K562 (cell line): Measurements from ENCODE around the gene MYO3A. TPM values are rescaled to one million over a fixed set of nuclear protein-coding genes. Genes with fewer than 3 reads are reported as not detected.

Experiments used
- ATAC-seq: fragments of 200-7000 bp; cut with Tn5 transposase; 3 replicates; pipeline ENCODE4 v1.9.1; 2020; ENCODE audit warnings: moderate library complexity
- BruUV-seq: library from RNA; stranded (reverse); fragments of 400-500 nt; replicated peaks from 2 replicates; lab custom pipeline; 2021; lab: Mats Ljungman, UMichigan
- CTCF ChIA-PET: fragments of 300-600 bp; formaldehyde crosslinking; extraction: SDS; loops from one replicate; lab custom pipeline; 2021; ENCODE audit warnings: low intra/inter-chr PET ratio; lab: Yijun Ruan, JAX
- POLR2A ChIA-PET: fragments of 300-600, 350-650 bp; sonication (Branson Sonifier 250); formaldehyde crosslinking; extraction: SDS; loops from one replicate; lab custom pipeline; 2021; ENCODE audit warnings: antibody characterized with exemption, inconsistent platforms; lab: Yijun Ruan, JAX
- DNase-seq, 4 experiments: peaks; one replicate each; pipeline versions ENCODE4 v3.0.0 to v3.0.0-alpha.2; 2011 to 2018; ENCODE audit warnings: low spot score in 3 of 4, mixed read lengths in 3 of 4; ENCODE audit errors: extremely low read depth in 1 of 4
- FAIRE-seq: peaks from 2 replicates; lab custom pipeline; 2011; peaks lifted over from hg19 to GRCh38; lab: Jason Lieb, UNC
- H2AFZ ChIP-seq: 2 replicates; pipeline ENCODE4 v1.6.0; 2011; ENCODE audit warnings: low read depth, low read length, control low read depth, inconsistent platforms
- H3K27ac ChIP-seq: fragments of 200-600 bp; 3 replicates; pipeline ENCODE4 v1.8.0; 2011; ENCODE audit warnings: low read depth, mild to moderate bottlenecking, control low read depth, inconsistent platforms, low read length, moderate library complexity, mixed read lengths; ENCODE audit errors: extremely low read depth
- H3K27me3 ChIP-seq, 2 experiments: fragments of 300-600 bp in 1 of 2; 2 replicates in 1 of 2; 3 replicates in 1 of 2; pipeline versions ENCODE4 v1.6.0 to v1.8.0; 2011; ENCODE audit warnings: inconsistent platforms in 2 of 2, low read length in 2 of 2, mild to moderate bottlenecking in 1 of 2, mixed read lengths in 1 of 2, moderate library complexity in 1 of 2; ENCODE audit not compliant: control insufficient read depth in 2 of 2, insufficient read depth in 2 of 2
- H3K36me3 ChIP-seq: fragments of 300-600 bp; 3 replicates; pipeline ENCODE4 v1.8.0; 2011; ENCODE audit warnings: mild to moderate bottlenecking, low read length, inconsistent platforms; ENCODE audit not compliant: control insufficient read depth, insufficient read depth
- H3K4me1 ChIP-seq, 2 experiments: fragments of 200-600 bp in 1 of 2; replicated peaks in 1 of 2; 2 replicates in 1 of 2; 3 replicates in 1 of 2; pipeline versions ENCODE4 v1.5.1 to v1.8.0; 2011; ENCODE audit warnings: inconsistent platforms in 2 of 2, low read length in 2 of 2, mild to moderate bottlenecking in 1 of 2, mixed read lengths in 1 of 2, moderate library complexity in 1 of 2; ENCODE audit not compliant: control insufficient read depth in 2 of 2, insufficient read depth in 2 of 2
- H3K4me2 ChIP-seq: 2 replicates; pipeline ENCODE4 v1.6.1; 2011; ENCODE audit warnings: low read length, control low read depth, inconsistent platforms, mixed read lengths; ENCODE audit not compliant: insufficient read depth
- H3K4me3 ChIP-seq: fragments of 200-600 bp; sonication (generic), shearing (Covaris generic); 2 replicates; pipeline ENCODE4 v1.5.1; 2016; ENCODE audit warnings: control low read depth, inconsistent platforms
- H3K79me2 ChIP-seq: fragments of 200-600 bp; 3 replicates; pipeline ENCODE4 v1.8.0; 2011; ENCODE audit warnings: low read length, inconsistent platforms; ENCODE audit not compliant: control insufficient read depth, insufficient read depth
- H3K9ac ChIP-seq, 2 experiments: 2 replicates each; pipeline versions ENCODE4 v1.6.0 to v1.6.1; 2011; ENCODE audit warnings: low read depth in 2 of 2, low read length in 2 of 2, control low read depth in 1 of 2, inconsistent platforms in 1 of 2, mild to moderate bottlenecking in 1 of 2, mixed read lengths in 1 of 2; ENCODE audit not compliant: insufficient read depth in 1 of 2
- H3K9me1 ChIP-seq: one replicate; pipeline ENCODE4 v1.6.0; 2011; ENCODE audit warnings: inconsistent platforms, mild to moderate bottlenecking, low read length, moderate library complexity; ENCODE audit not compliant: control insufficient read depth, insufficient read depth
- H3K9me3 ChIP-seq: replicated peaks from 2 replicates; pipeline ENCODE4 v1.5.1; 2011; ENCODE audit warnings: low read depth, low read length, inconsistent platforms; ENCODE audit not compliant: control insufficient read depth, insufficient read depth
- H4K20me1 ChIP-seq: replicated peaks from 2 replicates; pipeline ENCODE4 v1.6.1; 2011; ENCODE audit warnings: low read length, inconsistent platforms, mixed read lengths; ENCODE audit not compliant: control insufficient read depth, insufficient read depth
- DNMT1 ChIP-seq: fragments of 450-650 bp; IDR thresholded peaks from 2 replicates; pipeline ENCODE4 v1.6.1; 2016; ENCODE audit warnings: antibody characterized with exemption, mild to moderate bottlenecking
- FOS ChIP-seq: IDR thresholded peaks from 3 replicates; pipeline ENCODE4 v1.6.1; 2011; ENCODE audit not compliant: insufficient read length; ENCODE audit errors: extremely low read depth
- MCM7 ChIP-seq, 2 experiments: fragments of 450-650 bp; IDR thresholded peaks; 2 replicates each; pipeline ENCODE4 v1.6.1; 2016 to 2018
- TFAP4 ChIP-seq: sonication (generic); formaldehyde crosslinking; IDR thresholded peaks from 2 replicates; pipeline ENCODE4 v1.8.0; 2022; ENCODE audit warnings: missing genetic modification reagents, mild to moderate bottlenecking, moderate library complexity, borderline replicate concordance
- ZNF174 ChIP-seq: fragments of 250-450 bp; sonication (Bioruptor Pico); IDR thresholded peaks from 2 replicates; pipeline ENCODE4 v1.4.0; 2020; ENCODE audit warnings: mild to moderate bottlenecking
- ZNF175 ChIP-seq: fragments of 200-800 bp; sonication (Bioruptor generic); IDR thresholded peaks from 2 replicates; pipeline ENCODE4 v1.6.1; 2016; ENCODE audit warnings: low read depth, mild to moderate bottlenecking, missing genetic modification characterization, missing compliant biosample characterization
- ZNF280B ChIP-seq: fragments of 250-450 bp; sonication (Bioruptor Pico); IDR thresholded peaks from 2 replicates; pipeline ENCODE4 v1.5.1; 2021; ENCODE audit warnings: mild to moderate bottlenecking
- ZNF282 ChIP-seq: sonication (generic); formaldehyde crosslinking; IDR thresholded peaks from 2 replicates; pipeline ENCODE4 v1.8.1; 2023; ENCODE audit warnings: missing genetic modification reagents
- ZZZ3 ChIP-seq: fragments of 450-650 bp; IDR thresholded peaks from 2 replicates; pipeline ENCODE4 v1.6.1; 2016; ENCODE audit warnings: antibody characterized with exemption, mild to moderate bottlenecking, moderate library complexity
- WGBS: fragments of 100-300 bp; shearing (Covaris generic); methylation state at CpG from one replicate; pipeline ENCODE4 v1.1.6; 2016; ENCODE audit warnings: low coverage, mixed read lengths; ENCODE audit not compliant: insufficient coverage; ENCODE audit errors: missing lambda C conversion rate; 5-methylcytosine and 5-hydroxymethylcytosine counted together
- in situ Hi-C: fragments of 300-500 bp; cut with MboI; formaldehyde crosslinking; loops from 4 replicates; pipeline ENCODE4 v1.15.0; 2018; ENCODE audit warnings: inconsistent platforms, mixed read lengths
- intact Hi-C: fragments of 100-400 bp; cut with micrococcal nuclease; formaldehyde crosslinking; loops from 2 replicates; pipeline ENCODE4 v1.14.2; 2022
- polyA plus RNA-seq, 8 experiments: library from polyadenylated mRNA; depleted of rRNA in 4 of 8; stranded (reverse) in 5 of 8; unstranded in 3 of 8; fragments of >200 nt; fragmentation: Nextera tagmentation in 2 of 8; fragmentation: Illumina TruSeq in 1 of 8; extraction: Ambion mirVana in 2 of 8; extraction: Trizol in 1 of 8; gene quantifications; 2 replicates each; pipeline versions ENCODE4 v1.2.1 to v1.2.3, GENCODE V29; 2011 to 2014; ENCODE audit warnings: inconsistent platforms in 1 of 8, missing spikeins in 1 of 8
- total RNA-seq, 7 experiments: library from RNA; depleted of rRNA in 6 of 7; stranded (reverse); fragments of >200 nt in 6 of 7; fragmentation: Illumina TruSeq in 2 of 7; extraction: Trizol in 2 of 7; gene quantifications; 2 replicates each; pipeline versions ENCODE4 v1.2.1 to v1.2.3, GENCODE V29; 2011 to 2021; ENCODE audit warnings: low replicate concordance in 1 of 7
- TF ChIP-seq, protein P1 (sequence below): fragments of 250-450 bp; sonication (Bioruptor Pico); IDR thresholded peaks from 2 replicates; pipeline ENCODE4 v1.8.0; 2022; ENCODE audit warnings: moderate library complexity, mild to moderate bottlenecking, inconsistent platforms

MYO3A gene
- total and polyA plus RNA-seq, 9 of the 15 experiments (the other 6 are each of a cell fraction or from before 2014, with no cell fraction given), result not detected

DNA sequence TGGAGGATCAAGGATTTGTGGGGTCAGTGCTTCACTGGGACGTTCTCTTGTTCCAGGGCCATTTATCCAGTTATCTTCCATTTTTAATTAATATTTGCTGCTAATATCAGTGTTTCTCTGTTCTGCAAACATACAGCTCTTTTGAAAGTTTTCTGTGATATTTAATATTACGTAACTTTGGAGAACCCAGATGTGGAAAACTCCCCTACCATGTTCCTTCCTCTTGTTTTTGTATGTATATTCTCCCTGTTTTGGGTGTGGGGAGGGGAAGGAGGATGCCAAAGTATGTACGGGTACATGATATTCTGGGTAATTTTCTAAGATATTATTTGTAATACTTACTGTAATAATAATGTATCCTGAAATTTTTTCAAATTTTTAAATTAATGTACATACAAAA, 55.9 kb downstream of the MYO3A start:
- TF ChIP-seq FOS (no peak), ZNF280B (CRISPR knock-in tag) (no peak), ZNF174 (no peak), TFAP4 (CRISPR knock-in tag) (no peak), MCM7 (IDR thresholded peaks at IDR 0.05) (no peak), DNMT1 (no peak), ZZZ3 (no peak), ZNF175 (CRISPR knock-in tag) (no peak), ZNF282 (no peak)
- TF ChIP-seq, protein P1, sequence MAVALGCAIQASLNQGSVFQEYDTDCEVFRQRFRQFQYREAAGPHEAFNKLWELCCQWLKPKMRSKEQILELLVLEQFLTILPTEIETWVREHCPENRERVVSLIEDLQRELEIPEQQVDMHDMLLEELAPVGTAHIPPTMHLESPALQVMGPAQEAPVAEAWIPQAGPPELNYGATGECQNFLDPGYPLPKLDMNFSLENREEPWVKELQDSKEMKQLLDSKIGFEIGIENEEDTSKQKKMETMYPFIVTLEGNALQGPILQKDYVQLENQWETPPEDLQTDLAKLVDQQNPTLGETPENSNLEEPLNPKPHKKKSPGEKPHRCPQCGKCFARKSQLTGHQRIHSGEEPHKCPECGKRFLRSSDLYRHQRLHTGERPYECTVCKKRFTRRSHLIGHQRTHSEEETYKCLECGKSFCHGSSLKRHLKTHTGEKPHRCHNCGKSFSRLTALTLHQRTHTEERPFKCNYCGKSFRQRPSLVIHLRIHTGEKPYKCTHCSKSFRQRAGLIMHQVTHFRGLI, result no peak
- DNase-seq, result no peak
- Histone ChIP-seq H3K9ac (no peak overlapping the region), H4K20me1 (no peaks in the 10 kb centered on the region), H3K4me2 (no peak overlapping the region), H3K36me3 (no peaks in the 10 kb centered on the region), H3K27me3 (no peaks in the 10 kb centered on the region), H3K4me1 (no peaks in the 10 kb centered on the region), H3K9me1 (no peaks in the 10 kb centered on the region), H2AFZ (no peak overlapping the region), H3K79me2 (no peaks in the 10 kb centered on the region), H3K4me3 (no peak overlapping the region), H3K27ac (no peak overlapping the region), H3K9me3 (no peaks in the 10 kb centered on the region)
- no peak for ATAC-seq
- CTCF ChIA-PET, result no interaction called here
- POLR2A ChIA-PET, result no interaction called here
- no peak for FAIRE-seq
- BruUV-seq, result no TSS peak
- WGBS, result 0% methylated on average over 3 of the region's 3 CpGs
- intact Hi-C loops (no loop called here), in situ Hi-C loops (no loop called here)
